Muscle of leg (tissue), 11 donors: Measurements from ENCODE around the gene SH3BGRL3. TPM values are rescaled to one million over a fixed set of nuclear protein-coding genes. Genes with fewer than 3 reads are reported as not detected.
"Not testable (repeated sequence)": the region's sequence is repeated elsewhere in the genome, so short reads cannot be mapped to it uniquely, and the experiment has no call there.

Experiments used
- DNase-seq: peaks from one replicate; pipeline ENCODE4 v3.0.0; 2013
- H3K27ac ChIP-seq: one replicate; pipeline ENCODE4 v1.5.1; 2013; ENCODE audit warnings: mild to moderate bottlenecking, low read length, control low read depth
- H3K27me3 ChIP-seq: one replicate; pipeline ENCODE4 v1.6.1; 2013; ENCODE audit warnings: low read length; ENCODE audit not compliant: control insufficient read depth, insufficient read depth
- H3K36me3 ChIP-seq: one replicate; pipeline ENCODE4 v1.6.1; 2013; ENCODE audit warnings: low read length; ENCODE audit not compliant: control insufficient read depth, insufficient read depth
- H3K4me1 ChIP-seq: one replicate; pipeline ENCODE4 v1.6.1; 2013; ENCODE audit warnings: low read length; ENCODE audit not compliant: control insufficient read depth, insufficient read depth
- H3K4me3 ChIP-seq: one replicate; pipeline ENCODE4 v1.5.1; 2013; ENCODE audit warnings: low read length, control low read depth
- H3K9me3 ChIP-seq: replicated peaks from 2 replicates; pipeline ENCODE4 v1.6.1; 2013; ENCODE audit warnings: low read depth, low read length; ENCODE audit not compliant: control insufficient read depth
- WGBS: methylation state at CpG from one replicate; pipeline ENCODE4 v1.1.5; 2013; ENCODE audit warnings: missing lambda C conversion rate; ENCODE audit not compliant: insufficient coverage; 5-methylcytosine and 5-hydroxymethylcytosine counted together
- polyA plus RNA-seq, 8 donors: library from polyadenylated mRNA; unstranded; fragments of 120-200 nt; gene quantifications; one replicate each; pipeline versions ENCODE4 v1.2.1 to v1.2.3, GENCODE V29; 2013; ENCODE audit warnings: inconsistent platforms in 1 of 8, low replicate concordance in 1 of 8; ENCODE audit not compliant: insufficient read length in 8 of 8, insufficient read depth in 1 of 8
- total RNA-seq: library from RNA; stranded (reverse); fragments of 120-200 nt; gene quantifications from one replicate; pipeline ENCODE4 v1.2.4, GENCODE V29; 2013

Gene SH3BGRL3
- total and polyA plus RNA-seq, 9 donors = 12.2 to 85.2 (median 60.7) TPM

DNA sequence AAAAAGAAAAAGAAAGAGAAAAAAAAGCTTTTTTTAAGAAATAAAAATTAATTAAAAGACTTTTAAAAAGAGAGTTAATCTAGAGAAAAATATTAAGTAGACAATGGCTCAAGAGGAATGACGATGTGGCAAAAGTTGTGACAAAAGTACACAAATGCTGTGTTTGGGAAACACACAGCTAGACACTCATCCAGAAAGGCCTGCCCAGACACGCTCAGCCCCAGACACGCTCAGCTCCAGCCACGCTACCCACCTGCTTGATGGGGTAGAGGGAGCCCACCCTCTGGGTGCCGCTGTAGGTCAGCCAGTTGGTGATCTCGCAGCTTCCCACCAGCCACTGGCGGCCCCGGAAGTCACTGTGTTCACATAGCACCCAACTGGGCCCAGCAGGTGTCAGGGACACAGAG lies 48.1 kb downstream of the SH3BGRL3 start:
- Histone ChIP-seq H3K36me3 (no peaks in the 10 kb centered on the region), H3K9me3 (no peaks in the 10 kb centered on the region), H3K4me1 (no peaks in the 10 kb centered on the region), H3K27ac (no peak overlapping the region), H3K27me3 (peaks cover 2% of the 10 kb centered on the region), H3K4me3 (no peak overlapping the region)
- 67% methylated on average over 3 of the region's 8 CpGs for WGBS
- DNase-seq = no peak

DNA sequence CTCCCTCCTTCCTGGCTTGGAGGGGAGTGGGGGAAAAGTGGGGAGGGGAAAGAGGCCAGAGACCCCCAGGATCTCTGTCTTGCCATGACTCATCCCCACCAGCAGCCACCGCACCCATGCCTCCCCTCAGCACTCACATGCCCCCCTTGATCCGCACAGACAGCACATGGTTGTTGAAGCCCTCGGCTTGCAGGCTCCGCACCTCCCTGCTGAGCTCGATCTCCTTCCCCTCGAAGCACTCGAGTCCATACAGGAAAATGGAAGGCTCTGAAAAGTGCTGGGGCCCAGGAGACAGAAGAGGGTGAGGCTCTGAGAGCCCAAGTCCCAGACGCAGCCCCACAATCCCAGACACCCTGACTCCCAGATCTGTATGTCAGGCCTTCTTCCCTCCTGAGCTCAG lies 48.7 kb downstream of the SH3BGRL3 start:
- no peaks in the 10 kb centered on the region for H3K36me3 ChIP-seq
- 88% methylated on average over 1 of the region's 8 CpGs for WGBS
- peaks cover 2% of the 10 kb centered on the region for H3K27me3 ChIP-seq
- DNase-seq = no peak
- H3K4me1 ChIP-seq = no peaks in the 10 kb centered on the region
- no peaks in the 10 kb centered on the region for H3K9me3 ChIP-seq
- H3K27ac ChIP-seq = no peak overlapping the region
- no peak overlapping the region for H3K4me3 ChIP-seq

DNA sequence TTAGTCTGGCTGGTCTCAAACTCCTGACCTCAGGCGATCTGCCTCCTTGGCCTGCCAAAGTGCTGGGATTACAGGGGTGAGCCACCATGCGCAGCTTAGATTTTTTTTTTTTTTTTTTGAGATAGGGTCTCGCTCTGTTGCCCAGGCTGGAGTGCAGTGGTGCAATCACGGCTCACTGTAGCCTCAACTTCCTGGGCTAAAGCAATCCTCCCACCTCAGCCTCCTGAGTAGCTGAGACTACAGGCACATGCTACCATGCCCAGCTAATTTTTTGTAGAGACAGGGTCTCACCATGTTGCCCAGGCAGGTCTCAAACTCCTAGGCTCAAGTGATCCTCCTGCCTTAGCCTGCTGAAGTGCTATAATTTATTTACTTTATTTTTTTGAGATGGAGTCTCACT lies 49.5 kb downstream of the SH3BGRL3 start:
- H3K9me3 ChIP-seq, H3K4me3 ChIP-seq, H3K27me3 ChIP-seq, H3K36me3 ChIP-seq, H3K27ac ChIP-seq, DNase-seq, H3K4me1 ChIP-seq: not testable (repeated sequence)
- WGBS = 80% methylated on average over 2 of the region's 4 CpGs

DNA sequence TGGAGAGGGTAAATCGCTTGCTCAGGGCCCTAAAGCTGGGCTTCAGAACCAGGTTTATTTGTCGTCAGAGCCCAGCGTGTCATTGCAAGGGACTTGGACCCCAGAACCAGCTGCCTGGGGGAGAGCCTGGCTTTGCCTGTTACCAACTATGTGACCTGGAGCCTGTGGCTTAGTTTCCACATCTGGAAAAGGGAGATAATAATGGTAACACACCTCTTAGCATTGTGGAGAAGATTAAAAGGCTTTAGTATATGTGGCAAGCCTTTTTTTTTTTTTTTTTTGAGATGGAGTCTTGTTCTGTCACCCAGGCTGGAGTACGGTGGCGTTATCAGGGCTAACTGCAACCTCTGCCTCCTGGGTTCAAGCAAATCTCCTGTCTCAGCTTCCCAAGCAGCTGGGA lies 50.4 kb downstream of the SH3BGRL3 start:
- H3K4me3 ChIP-seq = no peak overlapping the region
- H3K27me3 ChIP-seq = peaks cover 11% of the 10 kb centered on the region
- WGBS = 81% methylated on average over 5 of the region's 5 CpGs
- no peaks in the 10 kb centered on the region for H3K9me3 ChIP-seq
- no peak overlapping the region for H3K27ac ChIP-seq
- H3K36me3 ChIP-seq = no peaks in the 10 kb centered on the region
- no peaks in the 10 kb centered on the region for H3K4me1 ChIP-seq
- DNase-seq = no peak

Other genes starting within 250 kb of the SH3BGRL3 start
- gene SLC30A2, start 234.0 kb upstream of the SH3BGRL3 start, total RNA-seq = 0.93 TPM
- gene SLC30A2, start 234.0 kb upstream of the SH3BGRL3 start, polyA plus RNA-seq = 1 to 10 TPM in 2 of 8 donors, under 1 TPM in 6; 0.29 to 2.0 (median 0.65) TPM
- 44.8 TPM for gene TRIM63, start 212.5 kb upstream of the SH3BGRL3 start, total RNA-seq
- gene TRIM63, start 212.5 kb upstream of the SH3BGRL3 start, polyA plus RNA-seq = 10 to 100 TPM; 25.8 to 59.2 (median 40.8) TPM
- 7.0 TPM for gene PDIK1L, start 168.3 kb upstream of the SH3BGRL3 start, total RNA-seq
- gene PDIK1L, start 168.3 kb upstream of the SH3BGRL3 start, polyA plus RNA-seq = 1 to 10 TPM; 5.7 to 9.1 (median 6.5) TPM
- 0.93 TPM for gene FAM110D, start 121.0 kb upstream of the SH3BGRL3 start, total RNA-seq
- 1 to 10 TPM in 1 of 8 donors, under 1 TPM in 7; 0.71 to 1.0 (median 0.90) TPM for gene FAM110D, start 121.0 kb upstream of the SH3BGRL3 start, polyA plus RNA-seq
- gene C1orf232, start 111.1 kb upstream of the SH3BGRL3 start, total RNA-seq = not detected
- not detected for gene C1orf232, start 111.1 kb upstream of the SH3BGRL3 start, polyA plus RNA-seq
- gene ZNF593, start 110.2 kb upstream of the SH3BGRL3 start, total RNA-seq = 20.7 TPM
- 10 to 100 TPM; 18.7 to 25.8 (median 19.3) TPM for gene ZNF593, start 110.2 kb upstream of the SH3BGRL3 start, polyA plus RNA-seq
- gene ZNF593OS, start 108.3 kb upstream of the SH3BGRL3 start, total RNA-seq = 0.31 TPM
- 1 to 10 TPM in 4 of 8 donors, under 1 TPM in 4; 0.49 to 1.6 (median 0.95) TPM for gene ZNF593OS, start 108.3 kb upstream of the SH3BGRL3 start, polyA plus RNA-seq
- 1.2 TPM for gene CNKSR1, start 102.6 kb upstream of the SH3BGRL3 start, total RNA-seq
- 1 to 10 TPM in 7 of 8 donors, under 1 TPM in 1; 0.81 to 5.2 (median 2.2) TPM for gene CNKSR1, start 102.6 kb upstream of the SH3BGRL3 start, polyA plus RNA-seq
- gene CATSPER4, start 89.5 kb upstream of the SH3BGRL3 start, total RNA-seq = not detected
- under 1 TPM in 1 of 8 donors, not detected in 7; 0.06 TPM for gene CATSPER4, start 89.5 kb upstream of the SH3BGRL3 start, polyA plus RNA-seq
- gene CEP85, start 45.9 kb upstream of the SH3BGRL3 start, total RNA-seq = 18.0 TPM
- gene CEP85, start 45.9 kb upstream of the SH3BGRL3 start, polyA plus RNA-seq = 10 to 100 TPM; 20.5 to 26.3 (median 22.0) TPM
- gene UBXN11, start 26.6 kb downstream of the SH3BGRL3 start, total RNA-seq = 4.2 TPM
- gene UBXN11, start 26.6 kb downstream of the SH3BGRL3 start, polyA plus RNA-seq = 10 to 100 TPM in 5 of 8 donors, 1 to 10 TPM in 3; 7.7 to 13.9 (median 10.5) TPM
- 1.7 TPM for gene CD52, start 37.9 kb downstream of the SH3BGRL3 start, total RNA-seq
- 1 to 10 TPM; 1.1 to 3.8 (median 2.1) TPM for gene CD52, start 37.9 kb downstream of the SH3BGRL3 start, polyA plus RNA-seq
- 0.22 TPM for gene CRYBG2, start 74.0 kb downstream of the SH3BGRL3 start, total RNA-seq
- 1 to 10 TPM in 1 of 8 donors, under 1 TPM in 3, not detected in 4; 0.07 to 1.6 (median 0.16) TPM for gene CRYBG2, start 74.0 kb downstream of the SH3BGRL3 start, polyA plus RNA-seq
- not detected for gene ZNF683, start 92.7 kb downstream of the SH3BGRL3 start, total RNA-seq
- not detected for gene ZNF683, start 92.7 kb downstream of the SH3BGRL3 start, polyA plus RNA-seq
- gene LIN28A, start 130.7 kb downstream of the SH3BGRL3 start, total RNA-seq = not detected
- gene LIN28A, start 130.7 kb downstream of the SH3BGRL3 start, polyA plus RNA-seq = under 1 TPM in 3 of 8 donors, not detected in 5; 0.03 to 0.04 (median 0.04) TPM
- 21.8 TPM for gene DHDDS, start 152.2 kb downstream of the SH3BGRL3 start, total RNA-seq
- 10 to 100 TPM; 16.2 to 28.5 (median 21.3) TPM for gene DHDDS, start 152.2 kb downstream of the SH3BGRL3 start, polyA plus RNA-seq
- 478 TPM for gene HMGN2, start 192.4 kb downstream of the SH3BGRL3 start, total RNA-seq
- gene HMGN2, start 192.4 kb downstream of the SH3BGRL3 start, polyA plus RNA-seq = 100 to 1,000 TPM; 662 to 912 (median 763) TPM
- 5.3 TPM for gene RPS6KA1, start 249.7 kb downstream of the SH3BGRL3 start, total RNA-seq
- 10 to 100 TPM in 1 of 8 donors, 1 to 10 TPM in 7; 4.5 to 11.1 (median 6.6) TPM for gene RPS6KA1, start 249.7 kb downstream of the SH3BGRL3 start, polyA plus RNA-seq